Activated CD8-positive, alpha-beta T cell treated with anti-CD3 and anti-CD28 coated beads for 36 hours (primary cell): ENCODE measurements around the gene DBX1. TPM values are rescaled to one million over a fixed set of nuclear protein-coding genes. Genes with fewer than 3 reads are reported as not detected.
A peak's percentile ranks its signal among the peaks of the same experiment; 100 is the strongest.

ENCODE experiments used
- ATAC-seq: fragments of 200-7000 bp; cut with Tn5 transposase; one replicate; pipeline ENCODE4 v1.10.0; 2021; ENCODE audit warnings: mild to moderate bottlenecking, moderate library complexity
- CTCF ChIA-PET: fragments of 350-600 bp; sonication (Branson Sonifier 250); formaldehyde crosslinking; loops from one replicate; lab custom pipeline; 2021; ENCODE audit warnings: antibody characterized with exemption; lab: Charles Lee
- POLR2A ChIA-PET: fragments of 350-600 bp; sonication (Branson Sonifier 250); formaldehyde crosslinking; loops from one replicate; lab custom pipeline; 2021; ENCODE audit warnings: antibody characterized with exemption; lab: Charles Lee
- DNase-seq: peaks from one replicate; pipeline ENCODE4 v3.0.0-alpha.2; 2020
- H3K27ac Mint-ChIP-seq: one replicate; pipeline ENCODE4 v1.8.0; 2021; ENCODE audit warnings: mild to moderate bottlenecking, mixed read lengths
- H3K27me3 Mint-ChIP-seq: one replicate; pipeline ENCODE4 v1.8.0; 2021; ENCODE audit warnings: mixed read lengths
- H3K36me3 Mint-ChIP-seq: one replicate; pipeline ENCODE4 v1.8.0; 2021; ENCODE audit warnings: low read depth, mixed read lengths
- H3K4me1 Mint-ChIP-seq: one replicate; pipeline ENCODE4 v1.8.0; 2021; ENCODE audit warnings: low read depth, mixed read lengths
- H3K4me3 Mint-ChIP-seq: one replicate; pipeline ENCODE4 v1.8.0; 2021; ENCODE audit warnings: mild to moderate bottlenecking, moderate library complexity, mixed read lengths
- H3K9me3 Mint-ChIP-seq: one replicate; pipeline ENCODE4 v1.8.0; 2021; ENCODE audit warnings: mixed read lengths
- intact Hi-C: fragments of 100-400 bp; cut with micrococcal nuclease; formaldehyde crosslinking; loops from one replicate; pipeline ENCODE4 v1.10.0; 2022
- total RNA-seq, 2 experiments: library from RNA; stranded (reverse); gene quantifications; one replicate each; pipeline ENCODE4 v1.2.3, GENCODE V29; 2021
- TF ChIP-seq, protein P1 (sequence below): fragments of 200-600 bp; IDR thresholded peaks from one replicate; pipeline ENCODE4 v1.8.0; 2022; ENCODE audit warnings: antibody characterized with exemption, mild to moderate bottlenecking

DBX1 gene
- total RNA-seq, 2 experiments from 2014 or later: not detected

GRCh38 chr11:20112291-20113148 is 47.8 kb downstream of the DBX1 start:
- DNase-seq (peak; percentile 7), ATAC-seq (peak; percentile 17)
- TF ChIP-seq, protein P1, sequence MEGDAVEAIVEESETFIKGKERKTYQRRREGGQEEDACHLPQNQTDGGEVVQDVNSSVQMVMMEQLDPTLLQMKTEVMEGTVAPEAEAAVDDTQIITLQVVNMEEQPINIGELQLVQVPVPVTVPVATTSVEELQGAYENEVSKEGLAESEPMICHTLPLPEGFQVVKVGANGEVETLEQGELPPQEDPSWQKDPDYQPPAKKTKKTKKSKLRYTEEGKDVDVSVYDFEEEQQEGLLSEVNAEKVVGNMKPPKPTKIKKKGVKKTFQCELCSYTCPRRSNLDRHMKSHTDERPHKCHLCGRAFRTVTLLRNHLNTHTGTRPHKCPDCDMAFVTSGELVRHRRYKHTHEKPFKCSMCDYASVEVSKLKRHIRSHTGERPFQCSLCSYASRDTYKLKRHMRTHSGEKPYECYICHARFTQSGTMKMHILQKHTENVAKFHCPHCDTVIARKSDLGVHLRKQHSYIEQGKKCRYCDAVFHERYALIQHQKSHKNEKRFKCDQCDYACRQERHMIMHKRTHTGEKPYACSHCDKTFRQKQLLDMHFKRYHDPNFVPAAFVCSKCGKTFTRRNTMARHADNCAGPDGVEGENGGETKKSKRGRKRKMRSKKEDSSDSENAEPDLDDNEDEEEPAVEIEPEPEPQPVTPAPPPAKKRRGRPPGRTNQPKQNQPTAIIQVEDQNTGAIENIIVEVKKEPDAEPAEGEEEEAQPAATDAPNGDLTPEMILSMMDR: no peak

GRCh38 chr11:20111871-20112270 is 48.4 kb downstream of the DBX1 start:
- POLR2A ChIA-PET: no interaction called here

More at GRCh38 chr11:20112291-20113148, 47.8 kb downstream of the DBX1 start:
- CTCF ChIA-PET: interaction anchor here (0.6 to 5.7 kb wide), 13 partner anchors 16 to 247 kb away, joined by 3 to 34 read pairs (median 3); no protein-coding TSS in a partner anchor
- intact Hi-C loops: loop anchor here (5.0 kb wide), 1 partner anchor 160 kb away; no protein-coding TSS in a partner anchor
- H3K4me1 Mint-ChIP-seq: no peaks in the 10 kb centered on the region
- POLR2A ChIA-PET: no interaction called here
- no peak overlapping the region for H3K4me3 Mint-ChIP-seq
- H3K27ac Mint-ChIP-seq: no peak overlapping the region
- H3K9me3 Mint-ChIP-seq: no peaks in the 10 kb centered on the region
- peaks cover 6% of the 10 kb centered on the region for H3K27me3 Mint-ChIP-seq
- no peaks in the 10 kb centered on the region for H3K36me3 Mint-ChIP-seq

GRCh38 chr11:20110908-20111669 is 49.2 kb downstream of the DBX1 start:
- TF ChIP-seq, protein P1: peak; percentile 89
- ATAC-seq (peak; percentile 90), DNase-seq (peak; percentile 66)
- Mint-ChIP-seq H3K27ac (no peak overlapping the region), H3K4me1 (no peaks in the 10 kb centered on the region), H3K4me3 (no peak overlapping the region), H3K9me3 (no peaks in the 10 kb centered on the region), H3K27me3 (peaks cover 6% of the 10 kb centered on the region), H3K36me3 (no peaks in the 10 kb centered on the region)
- intact Hi-C loops: loop anchor here (5.0 kb wide), 1 partner anchor 159 kb away; no protein-coding TSS in a partner anchor
- ChIA-PET POLR2A (no interaction called here), CTCF (interaction anchor here (1.0 to 5.1 kb wide), 12 partner anchors 12 to 268 kb away, joined by 3 to 34 read pairs (median 4); no protein-coding TSS in a partner anchor)

More at GRCh38 chr11:20111871-20112270, 48.4 kb downstream of the DBX1 start:
- Mint-ChIP-seq H3K4me1 (no peaks in the 10 kb centered on the region), H3K4me3 (no peak overlapping the region), H3K27me3 (peaks cover 6% of the 10 kb centered on the region), H3K27ac (no peak overlapping the region), H3K36me3 (no peaks in the 10 kb centered on the region), H3K9me3 (no peaks in the 10 kb centered on the region)
- DNase-seq (no peak), ATAC-seq (no peak)
- TF ChIP-seq, protein P1: no peak
- intact Hi-C loops: loop anchor here (5.0 kb wide), 1 partner anchor 160 kb away; no protein-coding TSS in a partner anchor
- CTCF ChIA-PET: interaction anchor here (0.7 to 5.7 kb wide), 12 partner anchors 16 to 224 kb away, joined by 3 to 34 read pairs (median 4); no protein-coding TSS in a partner anchor

- POLR2A ChIA-PET: no interaction called here
- no peak for ATAC-seq
- CTCF ChIA-PET: interaction anchor here (1.0 to 5.1 kb wide), 6 partner anchors 11 to 269 kb away, joined by 3 to 34 read pairs (median 6); no protein-coding TSS in a partner anchor
- Mint-ChIP-seq H3K9me3 (no peaks in the 10 kb centered on the region), H3K4me3 (no peak overlapping the region), H3K36me3 (no peaks in the 10 kb centered on the region), H3K27me3 (peaks cover 6% of the 10 kb centered on the region), H3K4me1 (no peaks in the 10 kb centered on the region), H3K27ac (no peak overlapping the region)
- no peak for DNase-seq
- TF ChIP-seq, protein P1: no peak
- intact Hi-C loops: loop anchor here (5.0 kb wide), 1 partner anchor 158 kb away; no protein-coding TSS in a partner anchor
Measured at GRCh38 chr11:20109731-20110445, 50.4 kb downstream of the DBX1 start.

Other genes starting within 250 kb of the DBX1 start
- gene HTATIP2, start 203.2 kb upstream of the DBX1 start, total RNA-seq: 10 to 100 TPM; 42.8 to 44.8 TPM
- 10 to 100 TPM; 33.3 to 36.4 TPM for gene PRMT3, start 227.2 kb upstream of the DBX1 start, total RNA-seq